Smooth muscle cell (in vitro differentiated cells): Measurements from ENCODE around the gene CCR3. TPM values are rescaled to one million over a fixed set of nuclear protein-coding genes. Genes with fewer than 3 reads are reported as not detected.

Experiments
- DNase-seq: peaks from one replicate; lab custom pipeline; 2025; ENCODE audit not compliant: unreplicated experiment; lab: John Stamatoyannopoulos, UW
- H2AFZ ChIP-seq: fragments of 200-600 bp; sonication (generic); 2 replicates; pipeline ENCODE4 v1.6.0; 2016; ENCODE audit warnings: antibody characterized with exemption, low read depth, mild to moderate bottlenecking
- H3F3A ChIP-seq: fragments of 200-600 bp; sonication (generic); 2 replicates; pipeline ENCODE4 v1.6.0; 2017; ENCODE audit warnings: antibody characterized with exemption, low read depth
- H3K27ac ChIP-seq: fragments of 200-600 bp; sonication (generic); 2 replicates; pipeline ENCODE4 v1.5.1; 2016; ENCODE audit warnings: low read depth, mild to moderate bottlenecking
- H3K27me3 ChIP-seq: fragments of 200-600 bp; sonication (generic); 2 replicates; pipeline ENCODE4 v1.6.1; 2016; ENCODE audit warnings: low read depth, mild to moderate bottlenecking
- H3K36me3 ChIP-seq: fragments of 200-600 bp; sonication (generic); 2 replicates; pipeline ENCODE4 v1.5.1; 2016; ENCODE audit warnings: low read depth
- H3K4me1 ChIP-seq: fragments of 200-600 bp; sonication (generic); 2 replicates; pipeline ENCODE4 v1.5.1; 2016; ENCODE audit warnings: low read depth
- H3K4me2 ChIP-seq: fragments of 200-600 bp; sonication (generic); 2 replicates; pipeline ENCODE4 v1.6.0; 2016; ENCODE audit warnings: mild to moderate bottlenecking
- H3K4me3 ChIP-seq: fragments of 200-600 bp; sonication (generic); 2 replicates; pipeline ENCODE4 v1.5.1; 2016; ENCODE audit warnings: mild to moderate bottlenecking
- H3K79me2 ChIP-seq: fragments of 200-600 bp; sonication (generic); 2 replicates; pipeline ENCODE4 v1.6.0; 2016; ENCODE audit warnings: low read depth, mild to moderate bottlenecking
- H3K9ac ChIP-seq: fragments of 200-600 bp; sonication (generic); 2 replicates; pipeline ENCODE4 v1.6.0; 2016; ENCODE audit warnings: low read depth
- H3K9me3 ChIP-seq: fragments of 200-600 bp; sonication (generic); replicated peaks from 2 replicates; pipeline ENCODE4 v1.5.1; 2016; ENCODE audit warnings: low read depth
- H4K20me1 ChIP-seq: fragments of 200-600 bp; sonication (generic); 2 replicates; pipeline ENCODE4 v1.6.0; 2016; ENCODE audit warnings: low read depth
- WGBS: methylation state at CpG from one replicate; pipeline ENCODE4 v1.1.7; 2016; ENCODE audit warnings: low lambda C conversion rate; 5-methylcytosine and 5-hydroxymethylcytosine counted together
- polyA plus RNA-seq: library from polyadenylated mRNA; unstranded; fragments of >200 nt; fragmentation: Nextera tagmentation; extraction: Ambion mirVana; gene quantifications from 2 replicates; pipeline ENCODE4 v1.2.1, GENCODE V29; 2016
- total RNA-seq: library from RNA; depleted of rRNA; stranded (reverse); fragments of >200 nt; gene quantifications from 2 replicates; pipeline ENCODE4 v1.2.3, GENCODE V29; 2014
- TF ChIP-seq, protein P1 (sequence below): fragments of 200-600 bp; sonication (generic); IDR thresholded peaks from 2 replicates; pipeline ENCODE4 v1.5.1; 2017; ENCODE audit warnings: borderline replicate concordance, mild to moderate bottlenecking, antibody characterized with exemption; ENCODE audit not compliant: insufficient read depth, poor library complexity, severe bottlenecking

Gene CCR3
- total and polyA plus RNA-seq, 2 experiments from 2014 or later: not detected

DNA sequence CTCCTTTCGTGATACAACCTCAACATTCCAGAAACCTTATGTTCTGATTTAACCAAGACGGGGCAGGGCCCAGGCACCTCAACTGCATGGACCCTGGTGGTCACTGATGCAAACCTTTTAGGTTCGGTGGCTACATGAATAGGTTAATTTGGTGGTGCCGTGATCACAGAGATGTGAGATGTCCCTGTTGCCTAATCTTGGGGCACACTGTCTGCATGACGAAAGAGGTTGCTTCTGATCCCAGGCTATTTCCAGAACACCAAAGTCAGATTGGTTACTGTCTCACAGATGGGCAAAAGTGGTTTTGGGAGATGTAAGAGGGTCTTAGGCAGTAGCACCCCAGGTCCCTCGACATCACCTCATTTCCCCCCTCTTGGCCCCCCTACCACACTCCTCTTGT lies 30.2 kb upstream of the CCR3 start:
- Histone ChIP-seq H4K20me1 (no peaks in the 10 kb centered on the region), H3K9ac (no peak overlapping the region), H3K27me3 (peaks cover 6% of the 10 kb centered on the region), H2AFZ (no peak overlapping the region), H3K27ac (no peak overlapping the region), H3K4me2 (no peak overlapping the region), H3F3A (no peaks in the 10 kb centered on the region), H3K79me2 (no peaks in the 10 kb centered on the region), H3K36me3 (no peaks in the 10 kb centered on the region), H3K4me3 (no peak overlapping the region), H3K9me3 (no peaks in the 10 kb centered on the region), H3K4me1 (no peaks in the 10 kb centered on the region)
- no peak for DNase-seq
- WGBS: 78% methylated on average over 6 of the region's 6 CpGs
- TF ChIP-seq, protein P1, sequence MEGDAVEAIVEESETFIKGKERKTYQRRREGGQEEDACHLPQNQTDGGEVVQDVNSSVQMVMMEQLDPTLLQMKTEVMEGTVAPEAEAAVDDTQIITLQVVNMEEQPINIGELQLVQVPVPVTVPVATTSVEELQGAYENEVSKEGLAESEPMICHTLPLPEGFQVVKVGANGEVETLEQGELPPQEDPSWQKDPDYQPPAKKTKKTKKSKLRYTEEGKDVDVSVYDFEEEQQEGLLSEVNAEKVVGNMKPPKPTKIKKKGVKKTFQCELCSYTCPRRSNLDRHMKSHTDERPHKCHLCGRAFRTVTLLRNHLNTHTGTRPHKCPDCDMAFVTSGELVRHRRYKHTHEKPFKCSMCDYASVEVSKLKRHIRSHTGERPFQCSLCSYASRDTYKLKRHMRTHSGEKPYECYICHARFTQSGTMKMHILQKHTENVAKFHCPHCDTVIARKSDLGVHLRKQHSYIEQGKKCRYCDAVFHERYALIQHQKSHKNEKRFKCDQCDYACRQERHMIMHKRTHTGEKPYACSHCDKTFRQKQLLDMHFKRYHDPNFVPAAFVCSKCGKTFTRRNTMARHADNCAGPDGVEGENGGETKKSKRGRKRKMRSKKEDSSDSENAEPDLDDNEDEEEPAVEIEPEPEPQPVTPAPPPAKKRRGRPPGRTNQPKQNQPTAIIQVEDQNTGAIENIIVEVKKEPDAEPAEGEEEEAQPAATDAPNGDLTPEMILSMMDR: no peak

DNA sequence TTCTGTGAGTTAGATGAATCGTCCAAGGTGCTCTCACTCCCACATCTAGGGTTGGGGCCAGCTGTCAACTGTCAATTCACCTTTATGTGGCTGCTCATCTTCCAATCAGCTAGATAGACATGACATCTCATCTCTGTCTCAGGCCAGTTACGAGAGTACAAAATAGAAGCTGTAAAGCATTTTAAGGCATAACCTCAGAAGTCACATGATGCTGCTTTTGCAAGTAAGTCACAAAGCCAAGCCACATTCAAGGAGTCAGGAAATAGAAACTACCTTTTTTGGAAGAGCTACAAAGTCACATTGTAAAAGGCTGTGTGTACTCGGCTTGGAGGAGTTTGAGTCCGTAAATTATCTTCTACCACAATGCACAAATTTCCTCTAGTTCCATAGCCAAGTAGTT lies 29.1 kb upstream of the CCR3 start:
- TF ChIP-seq, protein P1: no peak
- Histone ChIP-seq H2AFZ (peak overlapping the region; percentile 26), H3K27me3 (peaks cover 6% of the 10 kb centered on the region), H3K9me3 (no peaks in the 10 kb centered on the region), H3K27ac (no peak overlapping the region), H3K4me3 (no peak overlapping the region), H3K4me1 (no peaks in the 10 kb centered on the region), H3K79me2 (no peaks in the 10 kb centered on the region), H3K9ac (no peak overlapping the region), H3K4me2 (peak overlapping the region; percentile 18), H3F3A (no peaks in the 10 kb centered on the region), H4K20me1 (no peaks in the 10 kb centered on the region), H3K36me3 (no peaks in the 10 kb centered on the region)
- WGBS: 78% methylated on average over 4 of the region's 4 CpGs
- no peak for DNase-seq

DNA sequence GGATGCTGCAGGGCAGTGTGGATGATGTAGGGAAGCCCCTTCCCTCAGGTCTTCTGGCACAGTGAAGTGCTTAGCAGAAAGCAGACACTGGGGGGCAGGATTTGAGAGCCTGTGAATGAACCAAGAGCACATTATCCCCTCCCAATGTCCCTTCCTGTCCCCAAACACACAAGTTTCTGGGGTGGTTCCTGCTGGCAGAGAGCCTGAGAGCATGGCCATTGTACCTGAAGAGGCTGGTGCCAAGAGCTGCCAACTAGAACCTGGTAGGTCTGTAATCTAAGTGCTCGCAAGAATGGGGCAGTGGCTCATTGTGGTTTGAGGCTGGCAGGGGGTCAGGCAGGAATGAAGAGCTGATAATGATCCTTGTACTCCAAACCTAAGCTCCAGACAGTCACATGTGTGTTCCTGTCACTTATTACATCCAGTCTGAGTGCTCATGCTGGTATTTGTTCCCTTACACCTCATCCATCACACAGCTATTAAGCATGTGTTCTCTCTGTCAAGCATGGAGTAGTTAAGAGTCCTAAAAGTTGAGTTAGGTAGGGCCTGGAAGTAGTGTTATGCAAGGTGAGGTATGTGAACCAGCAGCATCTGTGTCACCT lies 27.4 kb upstream of the CCR3 start:
- Histone ChIP-seq H3K27ac (no peak overlapping the region), H3K4me2 (no peak overlapping the region), H4K20me1 (no peaks in the 10 kb centered on the region), H2AFZ (no peak overlapping the region), H3F3A (no peaks in the 10 kb centered on the region), H3K79me2 (no peaks in the 10 kb centered on the region), H3K27me3 (peaks cover 6% of the 10 kb centered on the region), H3K9me3 (no peaks in the 10 kb centered on the region), H3K9ac (no peak overlapping the region), H3K36me3 (no peaks in the 10 kb centered on the region), H3K4me3 (no peak overlapping the region), H3K4me1 (no peaks in the 10 kb centered on the region)
- no peak for DNase-seq
- 73% methylated on average over 1 of the region's 1 CpG for WGBS
- TF ChIP-seq, protein P1: peak; percentile 23

DNA sequence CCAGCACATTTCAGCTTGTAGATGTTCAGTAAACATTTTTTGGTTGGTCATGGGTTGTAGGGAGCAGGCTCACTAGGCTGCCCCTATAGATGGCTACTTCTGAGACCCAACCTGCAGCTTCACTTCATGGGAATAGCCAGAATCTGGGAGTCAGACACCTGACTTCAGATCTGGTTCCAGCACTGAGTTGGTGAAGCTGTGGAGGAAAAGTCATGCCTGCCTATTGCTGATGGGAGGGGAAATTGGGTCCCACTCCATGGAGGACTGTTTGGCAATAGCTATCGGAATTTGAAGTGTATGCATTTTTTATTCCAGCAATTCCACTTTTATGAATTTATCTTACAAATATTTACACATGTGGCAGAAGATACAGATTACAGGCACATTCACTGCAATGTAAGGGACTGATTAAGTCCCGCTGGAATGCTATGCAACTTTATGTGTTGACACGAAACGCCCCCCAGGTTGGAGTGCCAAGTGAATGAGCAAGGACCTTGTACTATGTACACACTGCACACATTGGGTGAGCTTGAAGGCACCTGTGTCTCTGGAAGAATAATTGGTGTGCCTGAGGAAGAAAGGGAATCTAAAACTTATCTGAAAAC lies 26.3 kb upstream of the CCR3 start:
- 82% methylated on average over 4 of the region's 4 CpGs for WGBS
- Histone ChIP-seq H3K36me3 (no peaks in the 10 kb centered on the region), H3K9me3 (no peaks in the 10 kb centered on the region), H3K4me1 (no peaks in the 10 kb centered on the region), H3K9ac (no peak overlapping the region), H2AFZ (no peak overlapping the region), H3K4me2 (no peak overlapping the region), H3K79me2 (no peaks in the 10 kb centered on the region), H4K20me1 (no peaks in the 10 kb centered on the region), H3F3A (no peaks in the 10 kb centered on the region), H3K27ac (no peak overlapping the region), H3K27me3 (peaks cover 6% of the 10 kb centered on the region), H3K4me3 (no peak overlapping the region)
- no peak for DNase-seq
- TF ChIP-seq, protein P1: no peak
